Heart left ventricle (tissue), 13 donors: ENCODE measurements around the gene ENDOU.

ENCODE experiments used
- CTCF ChIP-seq, 12 donors: fragments of 200-600 bp; sonication (generic) in 4 of 12; IDR thresholded peaks; one replicate each; pipeline versions ENCODE4 v1.5.0 to v1.8.0; 2018 to 2022; ENCODE audit warnings: antibody characterized with exemption in 12 of 12, mild to moderate bottlenecking in 5 of 12
- POLR2A ChIP-seq, 2 donors: fragments of 450-650 bp; IDR thresholded peaks; one replicate each; pipeline ENCODE4 v1.6.1; 2017; ENCODE audit warnings: antibody characterized with exemption in 2 of 2, mild to moderate bottlenecking in 2 of 2, moderate library complexity in 2 of 2
- donor health status: ischemic (EF 13 %, LVEDD 7.1; RV severe dilation, severe dysfunction).
- donor health status: DM: no; HTN: yes; CAD: no.
- donor health status: DM: no; HTN: no; CAD: no.
- donor health status: ischemic (EF 25% LVEDD 6.9; RV normal size, moderate dysfunction).
- donor health status: ischemic (EF 25% LVEDD 5.7; RV mildly dilated, moderate dysfunction).
- donor health status: ischemic (EF 35%, LVEDD 5.7; RV mildly dilated, moderate dysfunction).
- donor health status: nonischemic (EF 11% LVEDD 7.7; RV severe dilation, severe dysfunction).
- donor health status: DM: yes; HTN: yes; CAD: no.
- donor health status: PGD.
- donor health status: ischemic (EF 29% LVEDD 5.4; RV normal size, mild dysfunction).
- donor health status: nonischemic (EF 23%, LVEDD 6.1; RV moderate dilation, normal function).

GRCh38 chr12:47704719-47705118 lies 20.6 kb downstream of the ENDOU start:
- TF ChIP-seq POLR2A (IDR thresholded peaks at IDR 0.05): no peak
- TF ChIP-seq CTCF (IDR thresholded peaks at IDR 0.05): no peak
